ENCODE results near the gene TBC1D17.

TBC1D17 gene

DNA sequence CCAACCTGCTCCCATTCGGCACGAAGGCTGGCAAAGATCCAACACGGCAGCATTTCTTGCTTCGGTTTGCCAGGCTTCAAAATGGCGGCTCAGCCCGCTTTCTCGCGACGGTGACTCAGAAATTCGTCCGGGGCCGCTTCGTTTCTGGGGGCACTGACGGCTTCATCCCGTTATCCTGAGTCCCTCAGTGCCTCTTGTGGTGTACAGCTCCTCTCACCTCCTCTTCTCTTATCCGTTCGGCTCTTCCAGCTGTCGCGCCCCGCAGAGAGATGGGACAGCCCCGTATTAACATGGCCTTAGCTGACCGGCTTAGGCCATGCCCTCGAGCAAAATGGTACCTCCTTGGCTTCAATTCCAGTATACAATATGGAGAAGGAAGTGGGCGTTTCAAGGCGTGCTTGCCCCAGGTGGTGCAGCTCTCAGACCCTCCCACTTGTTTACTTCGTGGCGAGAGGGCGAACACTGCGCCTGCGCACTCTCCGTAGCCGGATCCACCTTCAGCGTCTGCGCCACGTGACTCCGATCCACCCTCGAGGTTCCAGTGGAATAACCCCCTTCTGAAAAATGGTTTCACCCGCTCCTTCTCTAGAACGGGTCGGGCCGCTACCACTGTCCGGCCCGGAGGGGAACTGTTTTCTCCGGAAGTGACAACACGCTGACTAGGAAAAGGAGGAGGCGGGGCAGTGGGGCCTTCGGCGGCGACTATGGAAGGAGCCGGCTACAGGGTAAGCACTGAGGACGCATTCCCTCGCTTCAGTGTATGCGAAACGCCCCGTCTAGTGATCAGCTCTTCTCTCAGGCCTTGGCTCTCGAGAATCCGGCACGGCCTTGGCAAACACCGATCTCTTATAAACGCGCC, at the start of gene TBC1D17, which contains the start of gene AKT1S1:
Gene TBC1D17 (plus strand): TSS at position 683 of the 859 bp plus-strand sequence. CDS start 22 bp downstream, at position 705.
Gene AKT1S1 (minus strand): TSS at position 336 of the 859 bp plus-strand sequence. CDS start 4,060 bp downstream, outside the sequence.
- DNase-seq (ENCODE audit: low spot score) (peak; percentile 98), FAIRE-seq (peak; percentile 91)

GRCh38 chr19:49829200-49829599, 48.3 kb upstream of the TBC1D17 start:
- FAIRE-seq (no peak), DNase-seq (ENCODE audit: low spot score) (no peak)

DNA sequence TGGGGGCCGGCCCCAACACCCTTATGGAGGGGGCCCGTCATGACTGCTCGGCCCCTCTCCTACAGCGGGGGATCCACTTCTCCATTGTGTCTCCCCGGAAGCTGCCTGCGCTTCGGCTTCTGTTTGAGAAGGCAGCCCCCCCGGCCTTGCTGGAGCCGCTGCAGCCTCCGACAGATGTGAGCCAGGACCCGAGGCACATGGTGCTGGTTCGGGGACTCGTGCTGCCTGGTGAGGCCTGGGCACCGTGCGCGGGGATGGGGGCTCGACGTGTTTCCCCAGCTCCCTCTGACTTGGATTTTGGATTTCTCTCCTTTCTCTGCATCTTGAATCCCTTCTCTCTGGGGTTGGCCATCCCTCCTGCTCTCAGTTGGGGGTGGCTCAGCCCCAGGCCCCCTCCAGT, 47.8 kb upstream of the TBC1D17 start:
- FAIRE-seq (no peak), DNase-seq (ENCODE audit: low spot score) (no peak)

DNA sequence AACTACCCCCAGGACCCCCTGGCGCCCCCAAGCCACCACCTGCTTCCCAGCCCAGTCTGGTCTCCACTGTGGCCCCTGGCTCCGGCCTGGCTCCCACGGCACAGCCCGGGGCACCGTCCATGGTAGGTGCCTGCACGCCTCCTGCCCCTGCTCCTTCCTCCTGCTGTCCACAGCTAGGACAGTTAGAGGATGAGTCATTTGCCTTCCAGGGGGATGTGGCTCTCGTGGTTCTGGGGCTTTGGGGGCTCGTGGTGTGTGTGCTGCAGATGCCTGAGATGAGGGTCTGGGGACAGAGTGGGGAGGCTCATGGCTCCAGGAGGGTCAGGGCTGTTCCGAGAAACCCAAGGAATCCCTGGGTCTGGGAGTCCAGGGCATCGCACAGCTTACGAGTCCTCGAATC, 46.7 kb upstream of the TBC1D17 start:
- FAIRE-seq (no peak), DNase-seq (ENCODE audit: low spot score) (no peak)

DNA sequence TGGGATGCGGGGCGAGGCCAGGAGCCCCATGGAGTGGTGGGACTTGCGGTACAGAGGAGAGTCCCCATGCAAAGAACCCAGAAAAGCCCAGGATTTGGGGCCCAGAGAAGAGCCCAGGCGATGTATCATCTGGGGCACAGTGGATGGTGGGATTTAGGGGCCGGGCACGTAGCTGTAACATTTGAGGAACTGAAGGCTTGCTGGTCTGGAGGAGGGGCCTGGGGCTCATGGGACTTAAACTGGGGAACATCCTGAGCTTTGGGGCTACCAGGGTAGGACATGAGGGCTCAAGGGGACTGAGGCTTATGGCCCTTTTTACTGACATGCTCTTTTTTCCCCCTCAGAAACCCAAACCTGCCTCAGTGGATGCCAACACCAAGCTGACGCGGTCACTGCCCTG, 45.9 kb upstream of the TBC1D17 start:
- FAIRE-seq, result no peak
- no peak for DNase-seq (ENCODE audit: low spot score)

DNA sequence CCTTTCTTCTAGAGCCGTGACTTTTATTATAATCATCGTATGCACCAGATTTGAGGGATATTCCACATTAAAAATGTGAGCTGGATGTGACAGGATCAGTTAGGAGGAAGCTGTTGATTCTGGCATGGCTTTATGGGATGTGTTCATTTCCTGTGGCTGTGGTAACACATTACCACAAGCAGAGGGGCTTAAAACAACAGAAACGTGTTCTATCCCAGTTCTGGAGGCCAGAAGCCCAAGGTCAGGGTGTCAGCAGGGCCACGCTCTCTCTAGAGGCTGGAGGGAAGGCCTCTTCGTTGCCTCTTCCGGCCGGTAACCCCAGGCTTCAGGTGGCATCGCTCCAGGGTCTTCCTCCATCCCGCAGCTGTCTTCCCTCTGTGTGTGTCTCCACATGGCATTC, 44.9 kb upstream of the TBC1D17 start:
- no peak for DNase-seq (ENCODE audit: low spot score)
- no peak for FAIRE-seq

DNA sequence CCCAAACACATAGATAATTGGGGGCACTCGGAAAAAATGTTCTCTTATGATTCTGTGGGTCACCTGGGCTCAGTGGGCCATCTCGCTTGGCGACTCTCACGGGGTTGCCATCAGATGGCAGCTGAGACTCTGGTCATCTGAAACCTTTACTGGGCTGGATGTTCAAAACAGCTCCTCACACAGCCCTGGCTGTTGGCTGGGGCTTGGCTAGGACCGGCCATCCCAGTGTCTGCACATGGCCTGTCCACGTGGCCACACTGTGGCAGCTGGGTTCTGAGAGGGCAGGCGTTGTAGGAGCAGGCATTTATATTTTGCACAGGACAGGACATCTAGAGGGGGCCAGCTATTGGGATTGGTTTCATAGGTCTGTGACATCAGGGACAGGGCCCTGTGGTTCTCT, 43.9 kb upstream of the TBC1D17 start:
- FAIRE-seq, result no peak

GRCh38 chr19:49835562-49835961, 41.9 kb upstream of the TBC1D17 start:
- no peak for FAIRE-seq
- no peak for DNase-seq (ENCODE audit: low spot score)

More for the DNA sequence above, 43.9 kb upstream of the TBC1D17 start:
- DNase-seq (ENCODE audit: low spot score), result no peak

DNA sequence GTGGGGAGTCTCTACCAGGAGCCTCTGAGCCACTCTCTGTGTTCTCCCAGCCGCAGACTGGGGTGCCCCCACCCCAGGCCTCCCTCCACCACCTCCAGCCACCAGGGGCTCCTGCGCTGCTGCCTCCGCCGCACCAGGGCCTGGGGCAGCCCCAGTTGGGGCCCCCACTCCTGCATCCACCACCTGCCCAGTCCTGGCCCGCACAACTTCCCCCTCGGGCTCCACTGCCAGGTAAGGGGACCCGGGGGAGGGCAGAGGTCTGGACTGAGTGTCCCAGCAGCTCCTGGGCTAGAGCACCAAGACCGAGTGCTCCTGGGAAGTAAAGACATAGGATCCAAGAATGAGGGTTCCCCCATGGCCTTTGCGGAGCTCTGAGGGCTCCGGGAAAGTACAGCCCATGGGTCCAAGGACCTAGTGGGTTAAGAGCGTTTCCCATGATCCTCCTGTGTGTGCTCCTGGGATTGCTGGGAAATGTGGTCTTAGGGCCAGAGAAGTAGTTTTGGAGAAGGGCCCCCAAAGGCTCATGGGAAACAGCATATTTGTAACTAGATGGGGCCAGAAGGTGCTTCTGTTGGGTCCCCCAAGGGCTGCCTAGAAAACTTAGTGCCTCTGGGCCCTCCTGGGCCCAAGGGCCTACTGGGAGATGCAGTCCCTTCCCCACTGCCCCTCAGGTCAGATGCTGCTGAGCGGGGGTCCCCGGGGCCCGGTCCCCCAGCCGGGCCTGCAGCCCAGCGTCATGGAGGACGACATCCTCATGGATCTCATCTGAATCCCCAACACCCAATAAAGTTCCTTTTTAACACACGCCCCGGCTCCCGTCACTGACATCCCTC, 41.1 kb upstream of the TBC1D17 start:
- FAIRE-seq (no peak), DNase-seq (ENCODE audit: low spot score) (no peak)

- FAIRE-seq (no peak), DNase-seq (ENCODE audit: low spot score) (no peak)
Measured at GRCh38 chr19:49837009-49837310, 40.5 kb upstream of the TBC1D17 start.

GRCh38 chr19:49837425-49837824, 40.1 kb upstream of the TBC1D17 start:
- DNase-seq (ENCODE audit: low spot score) (no peak), FAIRE-seq (no peak)

DNA sequence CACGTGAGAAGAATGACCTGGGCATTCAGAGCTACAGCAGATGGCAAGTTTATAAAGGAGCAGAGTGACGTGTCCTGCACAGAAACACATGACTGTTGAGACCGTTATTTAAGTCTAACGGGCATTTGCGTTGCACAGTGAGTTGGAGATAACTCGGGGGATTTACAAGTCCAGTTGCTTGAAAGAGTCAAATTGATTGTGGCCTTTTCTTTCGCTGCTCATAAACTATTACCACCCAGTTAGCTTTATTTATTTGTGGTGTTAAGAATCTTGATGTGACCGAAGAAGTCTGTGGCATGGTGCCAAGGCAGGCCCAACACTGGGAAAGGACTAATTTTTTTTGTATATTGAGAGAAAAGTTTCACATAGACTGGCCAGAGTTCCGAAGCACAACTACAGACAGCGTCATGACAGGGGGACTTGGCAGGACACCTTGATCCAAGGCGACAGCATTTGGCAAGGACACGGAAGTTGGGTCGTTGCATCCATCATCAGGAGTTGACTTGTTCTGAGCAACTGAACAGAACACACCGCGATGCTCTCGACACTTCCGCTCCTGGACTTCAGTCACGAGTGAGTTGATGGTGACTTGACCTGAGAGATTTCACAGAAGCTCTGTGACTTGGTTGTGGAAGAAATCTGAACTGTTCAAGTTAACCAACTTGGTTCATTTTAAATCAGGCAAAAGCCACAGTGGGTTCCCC, 38.5 kb upstream of the TBC1D17 start:
- no peak for DNase-seq (ENCODE audit: low spot score)
- FAIRE-seq, result no peak

- no peak for DNase-seq (ENCODE audit: low spot score)
- FAIRE-seq, result no peak
Measured at GRCh38 chr19:49839713-49840112, 37.8 kb upstream of the TBC1D17 start.

DNA sequence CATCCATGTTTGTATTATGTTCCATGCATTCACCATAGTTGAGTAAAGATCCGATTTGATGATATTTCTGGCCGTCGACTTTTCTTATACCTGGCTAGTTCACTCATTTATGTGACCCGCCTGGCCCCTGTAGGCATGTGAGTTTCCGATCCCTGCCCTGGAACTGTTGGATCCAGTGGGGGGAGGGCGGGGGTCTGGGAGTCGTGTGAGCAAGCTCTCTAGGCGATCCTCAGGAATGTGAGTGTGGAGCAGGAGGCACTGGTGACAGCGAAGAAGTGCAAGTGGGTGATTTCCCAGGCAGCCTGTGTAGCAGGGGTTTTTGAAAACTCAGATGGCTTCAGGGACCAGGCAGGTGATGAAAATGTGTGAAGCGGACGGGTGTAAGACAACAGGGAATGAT, 37.2 kb upstream of the TBC1D17 start:
- no peak for FAIRE-seq
- no peak for DNase-seq (ENCODE audit: low spot score)

GRCh38 chr19:49840736-49841249, 36.7 kb upstream of the TBC1D17 start:
- DNase-seq (ENCODE audit: low spot score) (no peak), FAIRE-seq (no peak)

- DNase-seq (ENCODE audit: low spot score) (no peak), FAIRE-seq (no peak)
Measured at GRCh38 chr19:49843265-49843664, 34.2 kb upstream of the TBC1D17 start.

- no peak for DNase-seq (ENCODE audit: low spot score)
- FAIRE-seq, result no peak
Measured at GRCh38 chr19:49844138-49845095, 33.1 kb upstream of the TBC1D17 start.

- DNase-seq (ENCODE audit: low spot score) (no peak), FAIRE-seq (no peak)
Measured at GRCh38 chr19:49845414-49845813, 32.1 kb upstream of the TBC1D17 start.

GRCh38 chr19:49846408-49846807, 31.1 kb upstream of the TBC1D17 start:
- no peak for DNase-seq (ENCODE audit: low spot score)
- no peak for FAIRE-seq

Data from RCC 7860 (cell line).